Skin of body (tissue), 1 donor: ENCODE results near the gene FSD1. TPM values are rescaled to one million over a fixed set of nuclear protein-coding genes. Genes with fewer than 3 reads are reported as not detected.

Experiments
- total RNA-seq: library from RNA; depleted of rRNA; stranded (reverse); fragments of >200 nt; gene quantifications from one replicate; pipeline ENCODE4 v1.2.3, GENCODE V29; 2014

Gene FSD1
- total RNA-seq, 1 donor from 2014 or later: 0.59 TPM

Other genes with a start within 250 kb of the FSD1 start
- 12.7 TPM for gene ZBTB7A, start 237.7 kb upstream of the FSD1 start, total RNA-seq
- 54.5 TPM for gene MAP2K2, start 180.5 kb upstream of the FSD1 start, total RNA-seq
- not detected for gene CREB3L3, start 151.0 kb upstream of the FSD1 start, total RNA-seq
- gene SIRT6, start 122.0 kb upstream of the FSD1 start, total RNA-seq: 4.7 TPM
- 0.79 TPM for gene ANKRD24, start 121.9 kb upstream of the FSD1 start, total RNA-seq
- not detected for gene EBI3, start 75.1 kb upstream of the FSD1 start, total RNA-seq
- 12.7 TPM for gene YJU2, start 57.5 kb upstream of the FSD1 start, total RNA-seq
- 1.3 TPM for gene SHD, start 25.3 kb upstream of the FSD1 start, total RNA-seq
- 0.49 TPM for gene TMIGD2, start 2.2 kb upstream of the FSD1 start, total RNA-seq
- gene STAP2, start 34.2 kb downstream of the FSD1 start, total RNA-seq: 25.5 TPM
- 5.8 TPM for gene MPND, start 39.0 kb downstream of the FSD1 start, total RNA-seq
- gene SH3GL1, start 95.9 kb downstream of the FSD1 start, total RNA-seq: 24.7 TPM
- gene CHAF1A, start 98.0 kb downstream of the FSD1 start, total RNA-seq: 9.5 TPM
- gene UBXN6, start 153.2 kb downstream of the FSD1 start, total RNA-seq: 49.7 TPM
- 28.7 TPM for gene HDGFL2, start 167.7 kb downstream of the FSD1 start, total RNA-seq
- gene PLIN4, start 213.9 kb downstream of the FSD1 start, total RNA-seq: 25.7 TPM
- 7.5 TPM for gene PLIN5, start 230.6 kb downstream of the FSD1 start, total RNA-seq
- 0.79 TPM for gene LRG1, start 235.4 kb downstream of the FSD1 start, total RNA-seq